ENCODE measurements around the gene LRRC36. TPM values are rescaled to one million over a fixed set of nuclear protein-coding genes. Genes with fewer than 3 reads are reported as not detected.

Gene LRRC36
- total and polyA plus RNA-seq, 2 donors (not counting 3 experiments of a cell fraction or from before 2014, with no cell fraction given), result 0.30 to 2.0 TPM

GRCh38 chr16:67397812-67398545 is 71.4 kb downstream of the LRRC36 start:
- FAIRE-seq, result no peak
- POLR2A ChIA-PET, result no interaction called here

More at GRCh38 chr16:67397812-67398545, 71.4 kb downstream of the LRRC36 start:
- Histone ChIP-seq H2AFZ (ENCODE audit: low read depth, low read length) (no peak overlapping the region), H3K36me3 (ENCODE audit: control insufficient read depth in 2 of 2, extremely low read depth in 1 of 2, insufficient read depth in 2 of 2, low read length in 2 of 2) (no peaks in the 10 kb centered on the region), H4K20me1 (replicated peaks; ENCODE audit: control insufficient read depth, extremely low read depth, insufficient read depth, low read length) (no peaks in the 10 kb centered on the region), H3K9me3 (replicated peaks; ENCODE audit: control insufficient read depth, insufficient read depth, low read length) (no peaks in the 10 kb centered on the region), H3K9me1 (replicated peaks; ENCODE audit: control insufficient read depth, extremely low read depth, insufficient read depth, low read length) (no peaks in the 10 kb centered on the region), H3K4me3 (replicated peaks in 1 of 3; ENCODE audit: insufficient read depth in 1 of 3, low read depth in 1 of 3, low read length in 3 of 3) (no peak overlapping the region), H3K4me2 (ENCODE audit: insufficient read depth, low read length) (no peak overlapping the region), H3K4me1 (ENCODE audit: control insufficient read depth, extremely low read depth, insufficient read depth, low read length) (peaks cover 10% of the 10 kb centered on the region), H3K27ac (ENCODE audit: insufficient read depth, low read depth, low read length) (no peak overlapping the region), H3K79me2 (ENCODE audit: control insufficient read depth, insufficient read depth, low read length) (no peaks in the 10 kb centered on the region), H3K9ac (replicated peaks; ENCODE audit: extremely low read depth, insufficient read depth, low read length) (no peak overlapping the region), H3K27me3 (ENCODE audit: control insufficient read depth in 2 of 2, insufficient read depth in 2 of 2, low read length in 2 of 2) (peaks cover 9 to 11% of the 10 kb centered on the region in 2 experiments)
- dilution Hi-C loops (cut with MboI; ENCODE audit: extremely low pct_ligation_motif_present, low sequenced_read_pairs), result no loop called here
- no TSS peak for BruUV-seq (replicated peaks)
- TF ChIP-seq POLR2AphosphoS5 (IDR thresholded peaks at IDR 0.05; ENCODE audit: insufficient read depth, low read depth, low read length), result no peak
- TF ChIP-seq POLR2A (IDR thresholded peaks at IDR 0.05; ENCODE audit: low read depth, low read length), result no peak
- no peak for TF ChIP-seq MYC (IDR thresholded peaks at IDR 0.05; ENCODE audit: low read depth, low read length)
- TF ChIP-seq MAX (IDR thresholded peaks at IDR 0.05; ENCODE audit: insufficient read depth, insufficient read length), result no peak
- TF ChIP-seq, protein P1, sequence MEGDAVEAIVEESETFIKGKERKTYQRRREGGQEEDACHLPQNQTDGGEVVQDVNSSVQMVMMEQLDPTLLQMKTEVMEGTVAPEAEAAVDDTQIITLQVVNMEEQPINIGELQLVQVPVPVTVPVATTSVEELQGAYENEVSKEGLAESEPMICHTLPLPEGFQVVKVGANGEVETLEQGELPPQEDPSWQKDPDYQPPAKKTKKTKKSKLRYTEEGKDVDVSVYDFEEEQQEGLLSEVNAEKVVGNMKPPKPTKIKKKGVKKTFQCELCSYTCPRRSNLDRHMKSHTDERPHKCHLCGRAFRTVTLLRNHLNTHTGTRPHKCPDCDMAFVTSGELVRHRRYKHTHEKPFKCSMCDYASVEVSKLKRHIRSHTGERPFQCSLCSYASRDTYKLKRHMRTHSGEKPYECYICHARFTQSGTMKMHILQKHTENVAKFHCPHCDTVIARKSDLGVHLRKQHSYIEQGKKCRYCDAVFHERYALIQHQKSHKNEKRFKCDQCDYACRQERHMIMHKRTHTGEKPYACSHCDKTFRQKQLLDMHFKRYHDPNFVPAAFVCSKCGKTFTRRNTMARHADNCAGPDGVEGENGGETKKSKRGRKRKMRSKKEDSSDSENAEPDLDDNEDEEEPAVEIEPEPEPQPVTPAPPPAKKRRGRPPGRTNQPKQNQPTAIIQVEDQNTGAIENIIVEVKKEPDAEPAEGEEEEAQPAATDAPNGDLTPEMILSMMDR (IDR thresholded peaks at IDR 0.05; ENCODE audit: extremely low read depth in 1 of 2, insufficient read depth in 1 of 2, low read depth in 1 of 2, low read length in 2 of 2), result no peak
- TF ChIP-seq FOS (IDR thresholded peaks at IDR 0.05; ENCODE audit: borderline replicate concordance, insufficient read depth, low read length), result no peak
- TF ChIP-seq GATA2 (IDR thresholded peaks at IDR 0.05; ENCODE audit: insufficient read depth, insufficient read length, low read depth, low read length), result no peak
- TF ChIP-seq JUN (IDR thresholded peaks at IDR 0.05; ENCODE audit: borderline replicate concordance, insufficient read depth, insufficient read length, low read depth), result no peak
- no peak for TF ChIP-seq EZH2 (IDR thresholded peaks at IDR 0.05; ENCODE audit: borderline replicate concordance, low read depth, low read length, severe bottlenecking)
- no peak for DNase-seq (ENCODE audit: low read depth, low spot score)
- CTCF ChIA-PET, result interaction anchor here (1.7 to 4.1 kb wide), 5 partner anchors 14 to 138 kb away, joined by 13 to 65 read pairs (median 26); partner anchors contain the start of genes PLEKHG4 and ZDHHC1
- intact Hi-C loops (cut with micrococcal nuclease), result loop anchor here (10.0 kb wide), 2 partner anchors 203 to 443 kb away; partner anchors contain the start of genes E2F4, ELMO3 and EXOC3L1
